HG02763 (cell line): ENCODE measurements around the gene CYTL1.
"Not testable (repeated sequence)": the region's sequence is repeated elsewhere in the genome, so short reads cannot be mapped to it uniquely, and the experiment has no call there.

Experiments used
- ATAC-seq: cut with Tn5 transposase; IDR thresholded peaks from one replicate; pipeline ENCODE4 v1.9.1; 2021; ENCODE audit warnings: mild to moderate bottlenecking, moderate library complexity; ENCODE audit not compliant: unreplicated experiment

CYTL1 gene

GRCh38 chr4:5034206-5034605 is 14.9 kb upstream of the CYTL1 start:
- ATAC-seq, result no peak

GRCh38 chr4:5033281-5033841 is 14.1 kb upstream of the CYTL1 start:
- ATAC-seq, result no peak

- ATAC-seq, result no peak
Measured at GRCh38 chr4:5032813-5033212, 13.6 kb upstream of the CYTL1 start.

- no peak for ATAC-seq
Measured at GRCh38 chr4:5030927-5031326, 11.7 kb upstream of the CYTL1 start.

- ATAC-seq, result no peak
Measured at GRCh38 chr4:5030221-5030620, 11.0 kb upstream of the CYTL1 start.

- no peak for ATAC-seq
Measured at GRCh38 chr4:5029447-5029846, 10.2 kb upstream of the CYTL1 start.

- no peak for ATAC-seq
Measured at GRCh38 chr4:5028480-5028879, 9.2 kb upstream of the CYTL1 start.

GRCh38 chr4:5027346-5027745 is 8.1 kb upstream of the CYTL1 start:
- ATAC-seq, result no peak

- no peak for ATAC-seq
Measured at GRCh38 chr4:5026371-5026770, 7.1 kb upstream of the CYTL1 start.

- ATAC-seq, result no peak
Measured at GRCh38 chr4:5024673-5025072, 5.4 kb upstream of the CYTL1 start.

- ATAC-seq, result no peak
Measured at GRCh38 chr4:5021546-5021945, 2.3 kb upstream of the CYTL1 start.

- no peak for ATAC-seq
Measured at GRCh38 chr4:5020341-5020740, 1.1 kb upstream of the CYTL1 start.

- ATAC-seq, result no peak
Measured at GRCh38 chr4:5019796-5020195, 538 bp upstream of the CYTL1 start.

- no peak for ATAC-seq
Measured at GRCh38 chr4:5018603-5019002, 655 bp downstream of the CYTL1 start.

GRCh38 chr4:5018096-5018495 is 1.2 kb downstream of the CYTL1 start:
- ATAC-seq, result no peak

- no peak for ATAC-seq
Measured at GRCh38 chr4:5014007-5014682, 5.1 kb downstream of the CYTL1 start.

GRCh38 chr4:5012958-5013357 is 6.3 kb downstream of the CYTL1 start:
- ATAC-seq, result no peak

GRCh38 chr4:5012244-5012898 is 6.9 kb downstream of the CYTL1 start:
- no peak for ATAC-seq

- ATAC-seq, result no peak
Measured at GRCh38 chr4:5010984-5011383, 8.3 kb downstream of the CYTL1 start.

GRCh38 chr4:5009796-5010195 is 9.5 kb downstream of the CYTL1 start:
- no peak for ATAC-seq

GRCh38 chr4:5006932-5007331 is 12.3 kb downstream of the CYTL1 start:
- not testable (repeated sequence) for ATAC-seq

- ATAC-seq, result no peak
Measured at GRCh38 chr4:5004496-5004895, 14.8 kb downstream of the CYTL1 start.
